GM23338 (cell line): Measurements from ENCODE around the gene SLC2A2. TPM values are rescaled to one million over a fixed set of nuclear protein-coding genes. Genes with fewer than 3 reads are reported as not detected.

Experiments
- ATAC-seq: fragments of 200-7000 bp; cut with Tn5 transposase; 3 replicates; pipeline ENCODE4 v1.9.1; 2020
- DNase-seq: peaks from one replicate; pipeline ENCODE4 v3.0.0-alpha.2; 2015; ENCODE audit warnings: low spot score
- H2AFZ ChIP-seq: fragments of 200-600 bp; sonication (generic); 2 replicates; pipeline ENCODE4 v1.8.0; 2016; ENCODE audit warnings: antibody characterized with exemption, mild to moderate bottlenecking, moderate library complexity
- H3F3A ChIP-seq: fragments of 200-600 bp; sonication (generic); replicated peaks from 2 replicates; pipeline ENCODE4 v1.8.0; 2017; ENCODE audit warnings: antibody characterized with exemption, mixed run types, low read depth
- H3K27ac ChIP-seq: fragments of 200-600 bp; sonication (generic); 2 replicates; pipeline ENCODE4 v1.6.1; 2016; ENCODE audit warnings: low read depth
- H3K27me3 ChIP-seq: fragments of 200-600 bp; sonication (generic); 2 replicates; pipeline ENCODE4 v1.8.0; 2016; ENCODE audit warnings: mild to moderate bottlenecking, mixed run types, moderate library complexity; ENCODE audit not compliant: insufficient read depth
- H3K36me3 ChIP-seq: fragments of 200-600 bp; sonication (generic); 2 replicates; pipeline ENCODE4 v1.8.0; 2016; ENCODE audit warnings: mild to moderate bottlenecking; ENCODE audit not compliant: insufficient read depth
- H3K4me1 ChIP-seq: fragments of 200-600 bp; sonication (generic); 2 replicates; pipeline ENCODE4 v1.8.0; 2016; ENCODE audit warnings: mild to moderate bottlenecking, moderate library complexity; ENCODE audit not compliant: insufficient read depth
- H3K4me2 ChIP-seq: fragments of 200-600 bp; sonication (generic); 2 replicates; pipeline ENCODE4 v1.7.1; 2017; ENCODE audit warnings: mixed run types
- H3K4me3 ChIP-seq: fragments of 200-600 bp; sonication (generic); 2 replicates; pipeline ENCODE4 v1.6.1; 2016; ENCODE audit warnings: mixed run types
- H3K79me2 ChIP-seq: fragments of 200-600 bp; sonication (generic); replicated peaks from 2 replicates; pipeline ENCODE4 v1.8.0; 2017; ENCODE audit warnings: mild to moderate bottlenecking; ENCODE audit not compliant: insufficient read depth
- H3K9me2 ChIP-seq: fragments of 200-600 bp; sonication (generic); 2 replicates; pipeline ENCODE4 v1.8.0; 2017; ENCODE audit not compliant: insufficient read depth
- H4K20me1 ChIP-seq: fragments of 200-600 bp; sonication (generic); replicated peaks from 2 replicates; pipeline ENCODE4 v1.8.0; 2017; ENCODE audit warnings: mild to moderate bottlenecking; ENCODE audit not compliant: insufficient read depth
- H3K27ac Mint-ChIP-seq: 2 replicates; pipeline ENCODE4 v1.8.0; 2020; ENCODE audit warnings: inconsistent platforms, mild to moderate bottlenecking, moderate library complexity, mixed read lengths
- H3K27me3 Mint-ChIP-seq: 3 replicates; pipeline ENCODE4 v1.8.0; 2022; ENCODE audit warnings: low read depth, mild to moderate bottlenecking, moderate library complexity, mixed read lengths, inconsistent platforms; ENCODE audit not compliant: insufficient read depth, poor library complexity
- H3K36me3 Mint-ChIP-seq: 3 replicates; pipeline ENCODE4 v1.8.0; 2021; ENCODE audit warnings: low read depth, mild to moderate bottlenecking, inconsistent platforms, moderate library complexity, mixed read lengths
- H3K4me1 Mint-ChIP-seq: 3 replicates; pipeline ENCODE4 v1.8.0; 2020; ENCODE audit warnings: mild to moderate bottlenecking, inconsistent platforms, mixed read lengths
- H3K4me3 Mint-ChIP-seq: 3 replicates; pipeline ENCODE4 v1.8.0; 2021; ENCODE audit warnings: moderate library complexity, mild to moderate bottlenecking, inconsistent platforms, mixed read lengths
- H3K9me3 Mint-ChIP-seq: 3 replicates; pipeline ENCODE4 v1.8.0; 2020; ENCODE audit warnings: moderate library complexity, mild to moderate bottlenecking, inconsistent platforms, mixed read lengths
- CTCF ChIP-seq, 2 experiments: fragments of 200-600 bp in 1 of 2; sonication (generic) in 1 of 2; conservative IDR thresholded peaks; 2 replicates each; pipeline versions ENCODE4 v1.5.1 to v1.6.1; 2016 to 2017; ENCODE audit warnings: antibody characterized with exemption in 2 of 2, low read depth in 2 of 2, mild to moderate bottlenecking in 2 of 2, moderate library complexity in 1 of 2
- ETS1 ChIP-seq: IDR thresholded peaks from 2 replicates; pipeline ENCODE4 v1.6.1; 2016; ENCODE audit warnings: antibody characterized with exemption
- EZH2 ChIP-seq: fragments of 200-600 bp; sonication (generic); IDR thresholded peaks from one replicate; pipeline ENCODE4 v1.8.0; 2017; ENCODE audit warnings: antibody characterized with exemption, mild to moderate bottlenecking, low read depth; ENCODE audit not compliant: unreplicated experiment
- EZH2phosphoT487 ChIP-seq: fragments of 200-600 bp; sonication (generic); IDR thresholded peaks from one replicate; pipeline ENCODE4 v1.8.1; 2018; ENCODE audit warnings: antibody characterized with exemption; ENCODE audit not compliant: unreplicated experiment
- JUNB ChIP-seq: IDR thresholded peaks from one replicate; pipeline ENCODE4 v1.6.1; 2016; ENCODE audit warnings: antibody characterized with exemption; ENCODE audit not compliant: unreplicated experiment
- NANOG ChIP-seq: IDR thresholded peaks from 2 replicates; pipeline ENCODE4 v1.6.1; 2016; ENCODE audit warnings: antibody characterized with exemption, borderline replicate concordance
- REST ChIP-seq: IDR thresholded peaks from one replicate; pipeline ENCODE4 v1.6.1; 2018; ENCODE audit warnings: antibody characterized with exemption; ENCODE audit not compliant: unreplicated experiment
- STAT1 ChIP-seq: IDR thresholded peaks from one replicate; pipeline ENCODE4 v1.6.1; 2016; ENCODE audit warnings: antibody characterized with exemption; ENCODE audit not compliant: unreplicated experiment
- ZNF114 ChIP-seq: fragments of 250-450 bp; sonication (Bioruptor Pico); IDR thresholded peaks from 2 replicates; pipeline ENCODE4 v1.5.0; 2020; ENCODE audit warnings: mild to moderate bottlenecking, moderate library complexity
- ZNF331 ChIP-seq: fragments of 250-450 bp; sonication (Bioruptor Pico); IDR thresholded peaks from 2 replicates; pipeline ENCODE4 v1.5.0; 2020; ENCODE audit warnings: low read depth, mild to moderate bottlenecking, moderate library complexity
- polyA plus RNA-seq: library from polyadenylated mRNA; unstranded; fragments of >200 nt; fragmentation: Nextera tagmentation; extraction: Ambion mirVana; gene quantifications from 2 replicates; pipeline ENCODE4 v1.2.1, GENCODE V29; 2016
- total RNA-seq: library from RNA; depleted of rRNA; stranded (reverse); fragments of >200 nt; shearing (Covaris generic); gene quantifications from 2 replicates; pipeline ENCODE4 v1.2.3, GENCODE V29; 2014

SLC2A2 gene
- total and polyA plus RNA-seq, 2 experiments from 2014 or later, result not detected

- TF ChIP-seq REST, result no peak
- TF ChIP-seq NANOG, result no peak
- no peak for TF ChIP-seq STAT1
- no peak for TF ChIP-seq ZNF114 (CRISPR knock-in tag)
- TF ChIP-seq ETS1, result no peak
- no peak for TF ChIP-seq JUNB
- TF ChIP-seq EZH2, result no peak
- TF ChIP-seq CTCF (conservative IDR thresholded peaks at IDR 0.05; ENCODE audit: low read depth in 2 of 2), result no peak
Measured at GRCh38 chr3:170966495-170966894, 60.0 kb downstream of the SLC2A2 start (continued).

DNA sequence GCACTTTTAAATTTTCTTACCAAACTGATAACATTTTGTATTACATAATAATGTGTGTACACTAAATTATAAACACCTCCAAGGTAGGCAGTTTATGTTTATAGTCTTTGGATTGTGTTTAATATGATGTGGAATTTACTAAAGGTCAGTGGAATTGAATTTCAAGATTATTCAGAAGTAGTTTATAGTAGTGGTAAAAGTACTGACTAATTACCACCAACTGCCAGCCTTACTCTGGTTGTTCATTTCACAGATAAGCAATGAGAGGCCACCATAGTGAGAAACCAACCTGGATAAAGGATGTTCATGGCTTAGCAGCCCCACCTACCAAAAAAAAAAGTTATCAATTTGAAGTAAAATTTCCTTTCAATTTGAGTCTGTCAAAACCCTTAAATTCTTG lies 64.1 kb downstream of the SLC2A2 start:
- Mint-ChIP-seq H3K4me3 (no peak overlapping the region), H3K36me3 (no peaks in the 10 kb centered on the region), H3K27ac (no peak overlapping the region), H3K27me3 (no peaks in the 10 kb centered on the region), H3K4me1 (no peaks in the 10 kb centered on the region), H3K9me3 (no peaks in the 10 kb centered on the region)
- Histone ChIP-seq H3K4me3 (no peak overlapping the region), H3K27ac (no peak overlapping the region), H3K36me3 (no peaks in the 10 kb centered on the region), H2AFZ (no peak overlapping the region), H3F3A (no peaks in the 10 kb centered on the region), H3K9me2 (no peaks in the 10 kb centered on the region), H3K27me3 (no peaks in the 10 kb centered on the region), H3K4me1 (no peaks in the 10 kb centered on the region), H3K79me2 (no peaks in the 10 kb centered on the region), H4K20me1 (no peaks in the 10 kb centered on the region), H3K4me2 (no peak overlapping the region)
- DNase-seq (no peak), ATAC-seq (no peak)
- TF ChIP-seq REST (no peak), STAT1 (no peak), NANOG (no peak), EZH2phosphoT487 (no peak), ETS1 (no peak), ZNF331 (CRISPR knock-in tag) (no peak)
